C4-2B (cell line): Measurements from ENCODE around the gene PHKB.
"Not testable (repeated sequence)": the region's sequence is repeated elsewhere in the genome, so short reads cannot be mapped to it uniquely, and the experiment has no call there.

ENCODE experiments used
- H3K27ac ChIP-seq: fragments of 450-650 bp; 2 replicates; pipeline ENCODE4 v1.5.1; 2017
- CTCF ChIP-seq: fragments of 450-650 bp; conservative IDR thresholded peaks from 2 replicates; pipeline ENCODE4 v1.5.1; 2017; ENCODE audit warnings: mild to moderate bottlenecking
- ZFX ChIP-seq: fragments of 450-650 bp; IDR thresholded peaks from 2 replicates; pipeline ENCODE4 v1.6.1; 2017

Gene PHKB

GRCh38 chr16:47676635-47677177 lies 215.6 kb downstream of the PHKB start:
- no peak for TF ChIP-seq ZFX
- TF ChIP-seq CTCF: no peak
- no peak overlapping the region for H3K27ac ChIP-seq

GRCh38 chr16:47681571-47681970 lies 220.4 kb downstream of the PHKB start:
- H3K27ac ChIP-seq: not testable (repeated sequence)

- TF ChIP-seq CTCF (no peak), ZFX (no peak)
- H3K27ac ChIP-seq: no peak overlapping the region
Observed at GRCh38 chr16:47687694-47688093, 226.6 kb downstream of the PHKB start.

- no peak overlapping the region for H3K27ac ChIP-seq
- TF ChIP-seq CTCF: no peak
- no peak for TF ChIP-seq ZFX
Observed at GRCh38 chr16:47693226-47693625, 232.1 kb downstream of the PHKB start.

- H3K27ac ChIP-seq: no peak overlapping the region
- TF ChIP-seq ZFX (no peak), CTCF (no peak)
Observed at GRCh38 chr16:47694543-47694942, 233.4 kb downstream of the PHKB start.

GRCh38 chr16:47695756-47696155 lies 234.6 kb downstream of the PHKB start:
- TF ChIP-seq CTCF (no peak), ZFX (no peak)
- H3K27ac ChIP-seq: no peak overlapping the region

- no peak overlapping the region for H3K27ac ChIP-seq
- no peak for TF ChIP-seq ZFX
- no peak for TF ChIP-seq CTCF
Observed at GRCh38 chr16:47697826-47698225, 236.7 kb downstream of the PHKB start.

GRCh38 chr16:47699106-47699505 lies 238.0 kb downstream of the PHKB start:
- no peak for TF ChIP-seq CTCF
- TF ChIP-seq ZFX: no peak
- H3K27ac ChIP-seq: no peak overlapping the region
